Renal cortex interstitium (tissue), 11 donors: ENCODE data around the gene DPH3. TPM values are rescaled to one million over a fixed set of nuclear protein-coding genes. Genes with fewer than 3 reads are reported as not detected.

Experiments used
- DNase-seq, 11 donors: peaks; one replicate each; pipeline ENCODE4 v3.0.0-alpha.2; 2013; ENCODE audit warnings: low read depth in 9 of 11, low spot score in 4 of 11; ENCODE audit errors: extremely low read depth in 1 of 11
- polyA plus RNA-seq, 3 donors: library from polyadenylated mRNA; unstranded; fragments of 120-200 nt; gene quantifications; one replicate each; pipeline ENCODE4 v1.2.1, GENCODE V29; 2013; ENCODE audit not compliant: insufficient read length in 3 of 3

DPH3 gene
- polyA plus RNA-seq, 3 donors = 21.9 to 28.6 (median 25.9) TPM

DNA sequence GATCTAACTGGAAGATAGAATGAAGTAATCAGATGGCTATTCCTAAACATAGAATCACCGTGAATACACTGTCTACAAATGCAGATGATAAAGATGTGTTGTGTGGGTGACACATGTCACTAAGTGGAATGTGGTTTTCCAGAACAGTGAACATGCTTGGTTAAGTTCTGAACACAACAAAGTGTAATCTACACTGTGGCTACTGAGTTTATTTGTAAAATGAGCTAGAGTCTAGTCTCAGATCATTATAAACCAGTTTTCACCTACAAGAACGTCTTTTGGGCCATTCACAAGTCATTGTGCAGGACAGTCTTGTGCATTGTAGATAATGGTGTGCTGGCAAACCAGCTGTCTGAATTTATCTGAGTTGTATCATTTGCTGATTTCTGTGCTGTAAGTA, 35.6 kb upstream of the DPH3 start:
- no peak for DNase-seq

DNA sequence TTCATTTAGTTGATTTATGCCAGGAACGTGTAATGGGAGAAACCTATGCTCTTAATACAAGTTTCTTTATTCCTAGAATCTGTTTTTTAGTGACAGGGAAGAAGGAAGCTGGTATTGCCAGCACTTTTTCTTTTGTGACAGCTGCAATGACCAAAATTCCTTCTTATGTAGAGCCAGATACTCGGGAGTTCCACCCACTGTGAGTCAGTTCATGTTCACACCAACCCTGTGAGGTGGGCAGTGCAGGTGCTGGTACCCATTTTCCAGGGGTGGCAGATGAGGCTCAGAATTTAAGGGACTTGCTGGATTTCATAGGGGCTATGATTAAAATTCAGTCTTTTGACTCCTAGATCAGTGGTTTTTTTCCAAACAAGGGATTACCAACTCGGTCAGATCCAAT, 35.0 kb upstream of the DPH3 start:
- DNase-seq = no peak

DNA sequence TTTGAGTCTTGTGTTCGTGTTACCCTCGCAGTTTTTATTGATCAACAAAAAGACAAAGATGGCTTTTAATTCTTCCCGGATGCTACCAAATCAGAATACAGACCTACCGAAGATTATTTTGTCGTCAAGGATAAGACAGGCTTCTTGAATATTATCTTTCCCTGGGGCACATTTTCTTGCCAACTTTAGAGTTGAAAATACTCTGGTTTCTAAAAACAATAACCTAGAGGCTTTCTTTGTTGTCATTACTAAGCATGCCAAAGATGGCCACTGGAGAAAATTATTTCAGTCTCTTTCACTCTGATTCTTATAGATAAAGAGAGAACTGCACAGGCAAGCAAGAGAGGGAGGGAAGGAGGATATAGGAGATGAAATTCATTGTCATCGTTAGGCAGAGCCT, 34.1 kb upstream of the DPH3 start:
- DNase-seq = no peak

DNA sequence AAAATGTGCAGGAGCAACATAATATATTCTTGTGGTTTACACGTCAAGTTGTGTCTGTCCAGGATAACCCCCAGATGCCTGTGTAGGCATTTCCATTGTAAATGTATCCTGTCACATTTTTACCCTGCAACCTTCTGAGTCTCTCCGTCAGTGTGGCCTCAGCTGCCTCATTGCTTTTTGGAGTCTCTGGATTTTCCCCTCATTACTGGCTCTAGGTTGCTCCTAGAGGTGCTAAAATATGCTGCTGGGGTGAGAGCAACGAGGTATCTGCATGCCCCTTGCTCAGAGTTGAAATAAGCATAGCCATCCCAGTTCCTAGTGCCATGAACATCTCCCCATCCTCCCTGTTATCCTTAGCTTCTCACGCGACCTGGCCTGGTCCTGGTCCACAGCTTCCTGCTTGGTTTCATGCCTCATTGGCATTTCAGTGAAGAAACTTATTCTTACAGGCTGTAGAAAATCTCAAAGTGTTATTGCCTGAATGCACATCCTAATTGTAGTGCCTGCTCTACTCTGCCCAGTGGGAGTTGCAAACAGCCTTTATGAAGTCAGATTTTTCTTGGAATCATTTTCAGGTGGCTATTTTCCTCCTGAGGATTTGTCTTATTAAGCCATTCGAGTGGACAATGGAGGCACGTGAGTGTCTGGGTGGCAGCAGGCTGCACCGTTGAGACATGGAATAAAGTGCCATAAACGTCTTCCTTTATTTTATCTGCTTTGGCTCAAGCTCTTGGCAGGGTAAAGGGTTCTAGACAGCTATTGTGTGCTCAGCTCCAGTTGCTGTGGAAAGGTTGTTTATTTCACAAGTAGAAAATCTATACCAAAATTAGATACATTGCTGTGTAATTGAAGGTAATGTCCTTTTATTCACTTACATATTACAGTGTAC, 33.5 kb upstream of the DPH3 start:
- no peak for DNase-seq

DNA sequence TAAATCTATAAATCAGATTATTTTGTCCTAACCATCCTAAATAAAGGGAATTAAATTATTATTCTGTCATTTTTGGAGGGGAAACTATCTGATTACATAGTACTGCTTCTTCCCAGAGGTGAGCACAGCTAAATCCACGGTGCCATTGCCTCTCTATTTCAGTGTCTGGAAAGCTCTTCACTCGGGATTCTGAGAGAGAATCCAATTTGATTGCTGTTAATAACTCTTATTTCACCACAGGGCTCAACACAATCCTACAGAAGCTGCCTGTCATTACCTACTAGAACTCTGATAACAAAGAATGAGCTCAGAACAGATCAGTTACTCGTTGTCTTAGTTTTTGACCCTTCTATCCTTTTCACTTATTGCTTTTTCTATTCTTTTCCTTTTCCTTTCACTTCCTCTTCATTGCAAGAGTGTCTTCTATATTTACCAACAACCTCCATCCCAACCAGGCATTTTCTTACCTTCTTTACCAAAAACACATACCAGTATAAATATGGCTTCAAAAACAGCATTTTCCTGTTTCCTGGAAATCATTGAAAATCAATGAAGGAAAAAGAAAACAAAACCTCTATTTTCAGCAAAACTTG, 30.7 kb upstream of the DPH3 start:
- no peak for DNase-seq

DNA sequence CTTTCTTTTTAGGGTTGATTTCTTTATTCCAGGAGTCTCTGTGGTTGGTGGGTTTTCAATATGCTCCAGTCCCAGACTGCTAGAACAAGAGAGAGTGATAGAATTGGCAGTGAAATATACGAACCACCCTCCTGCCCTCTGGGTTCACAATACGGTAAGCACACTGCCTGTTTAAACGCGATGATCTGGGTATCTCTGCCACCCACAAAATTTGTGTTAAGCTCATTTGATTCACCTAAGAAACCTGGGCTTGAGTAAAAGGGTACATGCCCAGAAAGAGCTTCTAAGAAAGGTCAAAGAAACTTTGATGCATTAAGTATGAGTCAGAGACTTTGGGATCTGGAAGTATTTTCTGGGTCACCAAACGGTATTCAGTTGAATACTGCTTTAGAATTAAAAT, 30.1 kb upstream of the DPH3 start:
- no peak for DNase-seq

DNA sequence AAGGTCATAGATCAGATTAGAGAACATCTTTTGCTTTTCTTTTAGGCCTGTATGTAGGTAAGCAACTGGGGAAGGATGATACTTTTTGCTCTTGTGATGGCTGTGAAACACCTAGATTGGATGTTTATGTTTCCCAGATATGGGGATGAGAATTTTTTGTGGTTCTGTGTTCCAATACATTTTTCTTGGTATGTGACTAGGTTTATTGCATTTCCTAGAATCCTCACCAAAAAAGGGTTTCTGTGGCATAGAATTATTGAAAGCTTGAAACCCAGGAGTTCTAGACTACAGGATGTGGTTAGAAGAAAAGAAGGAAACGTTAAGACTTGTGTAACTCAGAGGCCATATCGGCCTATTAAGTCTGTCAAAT, 26.1 kb upstream of the DPH3 start:
- no peak for DNase-seq

DNA sequence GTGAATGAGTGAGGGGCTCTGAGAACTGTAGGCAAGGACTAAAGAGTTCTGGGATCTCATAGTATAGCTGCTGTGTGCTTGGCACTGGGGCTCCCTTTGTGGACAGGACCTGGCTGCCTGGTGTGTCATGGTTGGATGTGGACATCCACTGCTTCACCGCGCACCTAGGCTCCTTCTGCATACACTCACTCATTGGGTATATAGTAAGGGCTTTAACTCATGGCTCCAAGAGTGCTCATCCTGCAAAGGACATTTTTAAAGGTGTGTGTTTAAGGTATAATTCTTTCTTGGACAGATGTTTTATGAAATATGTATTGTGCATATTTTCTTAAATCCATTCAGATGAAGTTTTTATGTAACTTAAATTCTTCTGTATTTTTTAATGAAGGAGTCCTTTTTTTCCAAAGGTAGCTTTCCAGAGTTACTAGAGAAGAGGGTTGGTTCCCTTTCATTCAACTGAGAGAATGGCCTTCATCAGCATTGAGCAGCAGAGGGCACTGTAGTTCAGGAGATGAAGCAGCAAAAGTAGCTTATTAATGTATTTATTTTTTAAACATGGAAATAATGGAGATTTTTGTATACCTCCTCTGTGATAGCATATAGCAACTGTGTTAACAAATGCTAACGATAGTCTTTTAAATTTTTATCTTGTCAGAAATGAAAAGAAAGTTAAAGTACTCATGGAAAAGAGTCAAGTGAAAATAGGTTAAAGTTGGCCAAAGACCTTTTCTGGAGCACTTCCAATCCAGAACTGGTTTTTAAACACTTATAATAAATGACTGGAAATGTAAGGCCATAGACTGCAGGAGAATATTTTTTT, 25.5 kb upstream of the DPH3 start:
- peak; percentile 20 to 51 (median 37) for DNase-seq

DNA sequence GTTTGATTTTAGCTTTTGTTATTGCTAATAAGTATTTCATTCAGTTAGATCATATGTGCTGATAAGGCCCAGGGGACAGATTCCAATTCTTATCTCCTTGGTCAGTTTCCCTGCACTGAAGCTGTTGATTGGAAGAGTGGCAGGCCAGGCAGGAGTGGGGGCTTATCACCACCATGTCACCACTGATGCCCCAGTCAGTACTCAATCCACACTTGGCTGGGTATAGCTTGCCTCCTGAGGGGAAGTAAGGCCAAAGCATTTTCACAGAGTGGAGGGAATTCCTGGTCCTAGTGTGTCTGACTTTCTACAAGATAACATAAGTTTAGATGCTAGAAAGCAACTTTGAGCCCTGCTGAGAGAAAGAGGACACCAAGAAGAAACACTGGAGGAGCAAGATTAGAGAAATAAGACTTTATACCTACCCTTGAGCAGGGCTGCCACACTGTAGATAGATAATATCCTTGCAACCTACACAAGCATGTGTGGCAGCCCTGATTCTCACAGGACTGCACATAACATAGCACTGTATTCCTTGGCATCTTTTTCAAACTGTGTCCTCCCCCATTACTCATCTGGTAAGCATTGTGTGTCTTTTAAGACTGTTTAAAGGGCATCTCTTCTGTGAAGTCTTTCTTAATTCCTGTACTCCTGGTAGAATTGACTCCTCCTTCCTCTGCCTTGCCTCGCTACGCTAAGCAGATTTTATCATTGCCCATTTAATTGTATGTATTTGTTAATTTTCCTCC, 24.6 kb upstream of the DPH3 start:
- no peak for DNase-seq

DNA sequence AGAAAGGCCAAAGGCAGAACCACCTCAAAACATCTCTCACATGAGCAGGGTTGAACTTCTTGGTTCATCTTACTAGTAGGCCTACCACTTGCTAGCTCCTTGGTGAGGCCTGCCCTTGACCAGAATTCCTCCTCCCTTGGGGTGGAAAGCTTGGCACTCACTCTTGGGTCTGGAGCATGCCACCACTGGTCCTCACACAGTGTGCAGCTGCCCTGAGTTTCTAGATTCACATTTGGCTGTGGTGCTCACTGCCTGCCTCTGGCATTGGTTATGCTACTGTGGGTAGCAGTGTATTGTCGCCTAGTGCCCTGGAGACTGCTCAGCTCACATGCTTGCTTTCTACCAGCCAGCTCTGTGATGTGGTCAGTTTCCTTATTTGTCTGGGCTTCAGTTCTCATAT, 23.9 kb upstream of the DPH3 start:
- no peak for DNase-seq

DNA sequence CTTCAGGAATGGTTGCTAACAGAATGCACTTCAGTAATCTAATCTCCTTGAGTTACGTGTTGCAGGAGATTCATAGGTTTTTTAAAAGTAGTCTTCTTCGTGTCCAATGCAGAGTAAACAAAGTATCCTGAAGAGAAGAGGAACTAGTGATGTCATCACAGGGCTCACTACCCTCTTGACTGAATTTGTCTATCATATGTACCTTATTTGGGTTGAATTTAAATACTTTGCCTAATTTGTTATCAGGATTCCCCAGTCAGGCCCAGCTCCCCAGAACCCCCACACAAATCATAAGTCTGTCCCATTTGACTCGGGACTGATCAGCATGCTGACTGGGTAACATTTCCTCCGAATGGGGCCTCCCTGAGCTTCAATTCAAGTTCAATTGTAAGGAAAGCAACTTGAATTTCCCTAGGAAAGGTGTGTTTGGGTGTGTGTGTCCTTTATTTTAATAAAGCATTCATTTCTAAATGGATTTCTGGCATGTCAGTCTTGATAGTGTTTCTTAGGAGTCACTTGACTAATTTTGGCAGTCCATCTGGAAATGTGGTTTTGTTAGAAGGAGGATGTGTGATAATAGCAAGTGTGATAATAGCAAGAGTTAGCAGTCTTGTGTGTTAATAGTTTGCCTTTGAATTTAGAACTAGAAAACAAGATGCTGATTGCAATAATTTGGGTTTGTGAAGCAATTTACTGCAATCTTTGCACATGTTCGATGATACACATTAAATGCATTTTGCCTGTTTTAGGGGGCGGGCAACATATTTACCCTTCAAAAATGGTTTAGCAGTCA, 22.2 kb upstream of the DPH3 start:
- DNase-seq = no peak

DNA sequence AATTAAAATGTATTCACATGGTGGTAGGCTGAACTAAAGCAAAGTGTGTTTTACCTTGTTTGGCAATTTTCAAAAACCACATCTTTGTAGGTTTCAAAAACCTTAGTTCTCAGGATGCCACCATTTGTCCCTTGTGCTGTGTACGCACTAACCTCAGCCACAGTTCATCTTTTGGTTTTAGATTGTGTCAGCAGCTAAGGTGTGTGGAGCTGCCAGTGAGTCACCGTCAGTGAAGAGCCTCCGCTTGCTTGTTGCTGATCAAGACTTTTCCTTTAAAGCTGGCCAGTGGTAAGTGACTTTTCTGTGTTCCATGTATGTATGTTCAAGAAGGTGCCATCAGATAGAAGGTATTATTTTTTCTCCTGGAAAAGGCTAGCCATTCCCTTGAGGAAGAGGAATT, 21.4 kb upstream of the DPH3 start:
- no peak for DNase-seq

DNA sequence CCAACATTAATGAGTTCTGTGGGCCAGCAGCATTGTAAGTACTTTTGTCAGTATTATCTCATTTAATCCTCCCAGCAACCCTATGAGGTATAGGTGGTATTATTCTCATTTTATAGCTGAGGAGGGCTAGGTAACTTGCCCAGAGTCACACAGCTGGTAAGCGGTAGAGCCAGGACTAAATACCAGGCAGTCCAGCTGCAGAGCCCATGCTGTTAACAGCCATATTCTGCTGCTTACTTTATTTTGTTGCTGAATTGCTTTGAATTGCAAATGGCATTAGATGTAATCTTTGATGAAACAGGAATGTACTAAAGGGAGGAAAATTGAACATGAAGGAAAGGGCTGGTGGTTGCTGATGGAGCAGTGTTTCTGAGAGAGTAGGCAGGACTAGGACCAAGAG, 19.9 kb upstream of the DPH3 start:
- DNase-seq = no peak

DNA sequence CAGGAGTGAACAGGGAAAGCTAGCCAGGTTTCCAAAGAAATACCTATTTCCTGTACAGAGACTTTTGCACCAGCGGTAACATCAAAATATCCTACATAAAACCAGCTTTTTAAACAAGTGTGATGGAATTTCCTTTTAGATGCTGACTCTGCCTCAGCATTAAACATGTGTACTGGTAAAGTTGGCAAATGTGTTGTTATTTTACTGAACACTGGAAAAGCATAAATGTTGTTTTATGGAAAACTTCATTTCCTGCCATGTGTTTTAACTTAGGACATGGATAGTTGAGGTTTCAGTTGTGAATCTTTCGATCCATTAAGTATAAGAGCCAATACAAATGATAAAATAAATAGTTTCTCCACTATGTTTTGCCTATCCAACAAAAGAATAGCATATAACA, 15.9 kb upstream of the DPH3 start:
- no peak for DNase-seq

DNA sequence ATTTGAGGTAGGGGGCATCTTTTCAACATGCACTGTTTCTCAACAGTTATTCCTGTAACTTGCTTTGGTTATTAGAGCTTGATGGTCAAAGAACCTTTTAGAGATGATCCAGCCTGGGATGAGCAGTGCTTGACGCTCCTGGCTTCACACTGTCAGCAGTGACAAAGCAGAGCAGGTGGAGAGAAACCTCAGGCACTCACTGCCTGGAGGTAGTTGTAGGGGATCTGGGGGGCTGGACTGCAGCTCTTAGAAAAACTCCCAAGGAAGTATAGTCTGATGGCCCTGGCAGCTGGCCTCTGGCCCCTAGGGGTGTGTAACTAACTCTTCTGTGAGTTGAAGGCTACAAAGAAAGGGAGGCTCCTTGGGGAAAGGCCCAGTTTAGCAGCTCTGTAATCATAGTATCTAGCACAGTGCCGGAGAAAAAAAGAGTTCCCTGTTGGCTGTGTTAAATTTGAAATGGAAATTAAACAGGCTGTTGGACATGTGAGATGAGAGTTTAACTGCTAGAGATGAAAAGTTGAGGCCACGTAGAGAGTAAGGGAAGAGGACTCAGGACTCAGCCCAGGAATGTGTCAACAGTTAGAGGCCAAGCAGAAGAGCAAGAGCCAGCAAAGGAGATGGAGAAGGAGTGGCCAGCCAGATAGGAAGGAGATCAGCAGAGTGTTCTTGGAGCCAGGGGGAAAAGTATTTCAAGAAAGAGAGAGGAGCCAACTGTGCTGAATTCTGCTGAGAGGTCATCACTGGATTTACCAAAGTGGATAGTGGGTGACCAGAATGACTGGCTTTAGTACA, 14.5 kb upstream of the DPH3 start:
- no peak for DNase-seq

DNA sequence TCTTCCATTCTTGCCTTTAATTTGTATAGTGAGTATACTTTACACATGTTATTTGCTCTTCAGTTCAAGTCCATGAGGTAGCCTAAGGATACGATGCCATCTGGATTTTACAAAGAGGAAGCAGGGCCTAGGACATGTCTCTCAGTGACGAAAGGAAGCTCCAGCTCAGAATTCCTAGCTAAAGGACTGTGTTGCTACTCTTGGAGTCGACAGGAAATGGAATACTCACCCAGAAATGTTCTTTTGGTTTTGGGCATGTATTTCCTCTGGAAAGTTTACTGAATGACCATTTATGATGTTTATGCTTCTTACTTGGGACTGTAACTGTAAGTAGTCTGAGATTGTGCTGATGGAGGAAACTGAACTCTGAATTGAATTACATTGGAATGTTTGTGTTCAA, 12.7 kb upstream of the DPH3 start:
- no peak for DNase-seq

DNA sequence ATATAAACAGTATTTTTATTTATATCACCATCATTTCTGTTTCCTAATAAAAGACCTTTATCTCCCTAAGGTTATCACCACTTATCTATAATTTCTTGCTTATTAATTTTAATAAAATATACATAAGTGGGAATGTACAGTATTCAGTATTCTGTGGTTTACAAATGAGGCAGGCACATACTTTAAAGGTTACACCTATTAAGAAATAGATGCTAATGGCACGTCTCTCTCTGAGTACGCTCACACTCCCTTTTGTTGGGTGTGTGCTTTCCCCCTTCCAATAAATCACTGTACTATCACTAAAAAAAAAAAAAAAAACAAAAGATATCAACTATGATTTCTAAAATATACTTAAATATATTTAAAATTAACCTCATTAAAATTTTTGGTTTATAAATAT, 9.1 kb upstream of the DPH3 start:
- no peak for DNase-seq

DNA sequence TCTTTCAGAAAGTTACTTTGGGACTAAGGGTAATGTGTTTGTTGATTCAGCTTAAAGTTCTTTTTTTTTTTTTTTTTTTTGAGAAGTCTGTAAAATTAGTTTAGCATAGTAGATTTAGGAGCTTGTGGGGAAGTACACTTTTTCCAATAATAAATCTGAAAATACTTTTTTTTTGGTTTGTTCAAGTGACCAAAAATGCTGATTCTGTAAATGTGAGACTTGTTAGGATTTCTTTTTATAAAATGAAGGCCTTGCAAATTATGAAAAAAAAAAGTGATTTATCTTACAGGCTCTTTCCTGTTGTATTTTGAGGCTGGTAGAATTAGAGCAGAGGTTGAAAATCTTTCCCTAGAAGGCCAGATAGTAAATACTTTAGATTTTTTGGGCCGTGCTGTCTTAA, 7.8 kb upstream of the DPH3 start:
- no peak for DNase-seq
